Activated CD4-positive, CD25-positive, alpha-beta regulatory T cell (primary cell): ENCODE results near the gene PABPC1L.

Experiments used
- DNase-seq, 4 experiments: peaks; one replicate each; lab custom pipeline; 2025; lab: John Stamatoyannopoulos, UW

The PABPC1L gene

DNA sequence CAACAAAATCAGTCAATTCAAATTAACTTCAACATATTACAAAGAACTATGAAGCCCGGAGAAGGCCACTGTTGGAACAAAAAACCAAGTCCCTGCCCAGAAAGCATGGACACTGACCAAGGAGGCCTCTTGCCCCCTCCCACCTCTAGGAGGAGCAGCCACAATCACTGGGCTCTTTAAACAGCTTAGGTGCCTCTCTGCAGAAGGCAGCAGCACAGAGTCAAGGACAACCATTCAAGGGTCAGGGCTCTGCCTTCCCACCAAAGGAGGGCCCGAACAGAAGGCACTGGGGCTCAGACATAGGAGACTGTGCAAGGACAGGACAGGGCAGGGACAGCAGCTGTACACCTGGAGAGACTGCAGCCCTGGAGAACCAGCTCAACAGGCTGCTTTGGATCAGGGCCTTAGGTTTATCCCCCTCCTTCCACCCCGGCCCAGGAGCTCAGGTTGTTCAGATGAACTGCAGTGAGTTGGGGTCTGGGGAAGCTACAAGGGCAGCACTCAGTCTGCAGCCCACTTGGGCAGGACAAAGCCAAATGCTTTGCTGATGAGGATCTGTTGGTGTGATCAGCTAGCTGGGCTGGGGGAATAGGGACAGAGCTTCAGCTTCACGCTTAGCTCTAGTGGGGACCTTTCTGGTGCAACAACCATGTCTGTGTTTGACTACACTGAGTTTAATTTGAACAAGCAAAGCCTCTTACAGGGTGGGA, 32.6 kb downstream of the PABPC1L start:
- DNase-seq = no peak

DNA sequence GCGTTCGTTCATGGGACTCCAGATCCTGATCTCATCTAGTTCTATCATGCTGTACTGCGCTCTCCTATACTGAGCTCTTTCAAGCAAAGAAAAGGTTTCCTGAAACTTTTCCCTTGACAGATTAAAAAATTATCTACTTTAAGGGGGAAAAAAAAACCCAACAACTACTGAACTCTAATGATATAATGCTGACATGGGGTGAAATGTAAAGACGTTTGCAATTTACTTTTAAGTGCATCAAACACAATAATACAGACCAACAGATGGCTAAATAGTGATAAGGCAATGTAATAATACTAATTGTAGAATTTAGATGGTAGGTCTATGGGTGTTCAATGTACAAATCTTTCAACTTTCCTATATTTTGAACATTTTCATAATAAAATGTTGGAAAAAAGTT, 34.0 kb downstream of the PABPC1L start:
- DNase-seq = no peak

DNA sequence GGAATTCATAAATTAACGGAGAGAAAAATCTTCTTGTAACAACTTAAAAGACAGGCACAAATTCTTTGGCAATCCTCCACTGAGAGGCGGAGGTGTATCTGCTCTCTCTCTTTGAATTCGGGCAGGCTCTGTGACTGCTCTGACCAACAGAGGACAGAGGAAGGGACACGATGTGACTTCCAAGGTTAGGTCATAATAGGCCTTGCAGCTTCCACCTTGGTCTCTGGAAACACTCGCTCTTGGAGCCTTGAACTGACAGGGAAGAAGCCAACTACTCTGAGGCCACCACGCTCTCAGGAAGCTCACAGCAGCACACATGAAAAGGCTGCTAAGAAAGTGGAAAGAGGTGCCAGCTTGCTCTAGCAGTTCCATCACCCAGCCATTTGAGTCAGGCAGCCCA, 35.4 kb downstream of the PABPC1L start:
- DNase-seq = no peak

GRCh38 chr20:44946271-44946852, 36.5 kb downstream of the PABPC1L start:
- DNase-seq = no peak

GRCh38 chr20:44948107-44948506, 38.2 kb downstream of the PABPC1L start:
- DNase-seq = no peak

GRCh38 chr20:44948513-44948912, 38.7 kb downstream of the PABPC1L start:
- DNase-seq = no peak

GRCh38 chr20:44950368-44950767, 40.5 kb downstream of the PABPC1L start:
- no peak for DNase-seq

DNA sequence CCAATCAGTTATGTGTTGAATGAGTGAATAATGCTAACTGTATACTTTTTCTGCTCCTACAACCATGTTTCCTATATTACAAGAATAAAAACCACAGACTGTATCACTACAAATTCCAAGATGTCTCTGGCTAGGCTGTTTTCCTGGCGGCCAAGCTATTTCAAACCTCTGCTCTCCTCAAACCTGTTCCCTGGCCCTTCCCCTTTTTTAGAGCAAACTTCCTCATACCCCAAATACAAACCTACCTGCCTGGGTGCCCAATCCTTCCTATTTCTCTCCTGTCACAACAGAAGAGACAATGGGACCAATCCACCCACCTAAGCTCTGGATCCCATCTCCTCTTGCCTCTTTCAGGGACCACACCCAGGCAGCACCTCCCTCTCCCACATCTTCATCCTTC, 42.9 kb downstream of the PABPC1L start:
- no peak for DNase-seq

GRCh38 chr20:44954211-44954610, 44.4 kb downstream of the PABPC1L start:
- no peak for DNase-seq

DNA sequence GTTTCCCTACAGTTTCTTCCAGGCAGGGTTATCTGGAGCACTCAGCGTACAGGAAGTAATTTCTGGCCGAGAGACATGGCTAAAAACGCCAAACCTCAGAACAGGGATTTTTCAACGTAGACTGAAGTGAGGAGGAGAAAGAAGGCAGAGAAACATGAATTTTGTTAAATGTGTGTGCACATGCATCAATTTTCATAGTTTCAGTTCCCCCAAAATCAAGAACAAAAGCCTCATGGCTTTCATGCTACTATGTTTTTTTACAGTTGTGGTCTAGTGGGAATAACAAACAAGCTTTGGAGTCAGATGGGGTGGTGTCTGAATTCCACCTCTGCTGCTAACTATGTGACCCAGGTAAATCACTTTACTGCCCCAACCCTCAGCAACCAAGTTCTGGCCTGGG, 45.4 kb downstream of the PABPC1L start:
- DNase-seq = no peak

- DNase-seq = no peak
Observed at GRCh38 chr20:44956410-44956809, 46.5 kb downstream of the PABPC1L start.

- DNase-seq = no peak
Observed at GRCh38 chr20:44958276-44958675, 48.4 kb downstream of the PABPC1L start.

- no peak for DNase-seq
Observed at GRCh38 chr20:44959082-44959637, 49.3 kb downstream of the PABPC1L start.

DNA sequence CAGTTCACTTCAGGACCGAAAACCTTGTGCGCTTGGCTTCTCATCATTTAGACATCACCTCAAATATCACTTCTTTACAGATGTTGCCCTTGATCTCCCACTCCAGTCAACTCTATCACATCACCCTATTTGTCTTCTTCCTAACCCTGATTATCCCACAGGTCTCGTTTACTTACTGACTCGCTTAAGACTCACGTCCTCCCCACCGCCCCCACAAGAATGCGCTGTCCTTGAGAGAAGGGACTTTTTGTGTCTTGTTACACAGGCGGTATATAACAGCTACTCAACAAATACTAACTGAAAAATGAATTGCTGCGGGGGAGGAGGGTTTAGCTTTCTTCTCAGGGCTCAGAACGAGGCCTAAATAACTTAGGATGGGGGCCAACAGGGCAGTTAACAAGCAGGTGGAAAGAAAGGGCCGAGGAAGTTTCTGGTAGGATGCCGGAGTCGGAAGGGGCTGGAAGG, 49.8 kb downstream of the PABPC1L start:
- peak in 3 of 4 experiments; percentile 17 to 23 (median 19) for DNase-seq

DNA sequence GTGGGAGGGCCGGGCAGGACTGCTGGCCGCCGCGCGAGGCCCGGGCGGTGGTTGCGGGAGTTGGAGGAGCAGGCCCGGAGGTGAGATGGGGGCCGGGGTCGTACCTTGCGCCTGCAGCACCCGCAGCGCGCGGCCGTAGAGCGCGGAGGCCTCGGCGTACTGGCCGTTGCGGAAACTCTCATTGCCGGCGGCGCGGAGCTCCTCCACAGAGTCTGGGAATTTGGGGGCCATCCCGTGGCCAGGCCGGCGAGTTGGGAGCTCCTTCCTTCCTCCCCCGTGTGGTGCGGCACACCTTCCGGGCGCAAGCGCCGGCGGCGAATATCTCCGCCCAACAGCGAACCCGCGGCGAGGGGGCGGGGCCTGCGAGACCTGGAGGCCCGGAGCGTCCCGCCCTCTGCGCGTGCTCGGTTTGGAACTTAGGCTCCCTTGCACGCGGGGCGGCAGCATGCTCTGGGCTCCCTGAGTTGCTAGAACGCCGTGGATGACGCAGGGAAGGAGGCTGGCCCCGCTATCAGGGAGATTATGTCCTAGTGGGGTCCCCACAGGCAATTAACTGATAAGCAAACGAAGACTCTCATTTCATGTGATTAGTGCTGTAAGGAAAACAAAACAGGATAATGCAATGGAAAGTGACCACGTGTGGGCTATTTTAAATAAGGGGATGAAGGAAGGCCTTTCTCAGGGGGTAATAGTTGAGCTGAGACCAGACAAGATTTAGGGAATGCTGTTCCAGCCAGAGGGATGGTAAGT, 50.4 kb downstream of the PABPC1L start, which contains the start of gene TOMM34:
TSS of gene TOMM34 (minus strand) at position 295 of the 750 bp plus-strand sequence. CDS start at position 231, 64 bp downstream.
- DNase-seq = peak; percentile 89 to 92 (median 90)

DNA sequence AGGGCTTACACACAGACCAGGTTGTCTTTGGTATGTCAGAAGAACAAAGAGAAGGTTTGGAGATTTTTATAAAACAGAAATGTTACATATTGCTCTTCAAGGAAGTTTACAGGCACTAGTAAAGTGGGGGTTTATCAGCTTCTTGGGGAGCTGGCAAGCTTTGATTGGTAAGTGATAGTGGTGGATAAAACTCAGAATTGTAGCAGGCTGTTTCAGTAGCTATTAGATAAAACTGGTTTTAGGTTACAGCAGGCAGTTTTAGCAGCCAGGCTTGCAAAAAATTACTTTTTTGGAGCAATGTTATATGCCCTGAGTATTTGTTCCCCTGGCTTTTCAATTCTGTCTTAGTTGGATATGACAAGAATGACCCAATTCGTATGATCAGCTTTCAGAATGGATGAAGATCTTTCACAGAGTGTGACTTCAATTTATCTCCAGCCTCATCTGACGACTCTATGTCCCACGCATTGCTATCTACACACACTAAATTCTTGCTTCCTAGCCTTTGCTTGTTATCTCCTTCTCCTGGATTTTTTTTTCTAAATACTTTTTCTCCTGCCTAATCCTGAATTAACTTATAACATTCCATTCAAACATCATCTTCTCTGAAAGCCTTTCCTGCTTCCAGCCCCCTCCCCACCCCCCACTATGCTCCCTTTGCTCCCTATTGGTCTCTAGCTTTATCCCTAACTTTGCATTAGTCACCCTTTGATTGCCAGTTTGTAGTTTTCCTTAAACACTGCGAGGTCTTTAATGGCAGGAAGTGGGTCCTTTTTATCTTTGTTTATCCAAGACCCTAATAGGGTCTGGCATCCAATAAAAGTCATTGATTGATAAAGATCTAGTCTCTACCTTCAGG, 51.4 kb downstream of the PABPC1L start:
- no peak for DNase-seq

- no peak for DNase-seq
Observed at GRCh38 chr20:44961870-44962267, 52.0 kb downstream of the PABPC1L start.

GRCh38 chr20:44962483-44962882, 52.6 kb downstream of the PABPC1L start:
- no peak for DNase-seq

GRCh38 chr20:44963325-44964215, 53.7 kb downstream of the PABPC1L start:
- DNase-seq = no peak

- DNase-seq = no peak
Observed at GRCh38 chr20:44965651-44966029, 55.8 kb downstream of the PABPC1L start.
